22Rv1 (cell line): ENCODE results near the gene SNRPD2.

Experiments used
- CTCF ChIP-seq: fragments of 450-650 bp; IDR thresholded peaks from 2 replicates; pipeline ENCODE4 v1.5.1; 2017; ENCODE audit warnings: mild to moderate bottlenecking
- ZFX ChIP-seq: fragments of 450-650 bp; IDR thresholded peaks from 2 replicates; pipeline ENCODE4 v1.6.1; 2017; ENCODE audit warnings: antibody characterized with exemption, borderline replicate concordance

- TF ChIP-seq CTCF = no peak
- no peak for TF ChIP-seq ZFX
These were observed 20.3 kb upstream of the SNRPD2 start for GRCh38 chr19:45711851-45712698.
